SU-DHL-6 (cell line): ENCODE results near the gene SCTR.

ENCODE experiments used
- CTCF ChIP-seq: fragments of 200-600 bp; sonication (generic); IDR thresholded peaks from one replicate; pipeline ENCODE4 v1.5.1; 2017; ENCODE audit warnings: antibody characterized with exemption, mild to moderate bottlenecking, low read length, moderate library complexity; ENCODE audit not compliant: insufficient read depth, poor library complexity, severe bottlenecking
- EZH2phosphoT487 ChIP-seq: fragments of 200-600 bp; sonication (generic), shearing (Covaris generic); conservative IDR thresholded peaks from 2 replicates; pipeline ENCODE4 v1.6.1; 2018; ENCODE audit warnings: mild to moderate bottlenecking, antibody characterized with exemption, low read length, moderate library complexity, mixed read lengths

- no peak for TF ChIP-seq CTCF
- no peak for TF ChIP-seq EZH2phosphoT487
These were observed 57.9 kb downstream of the SCTR start for GRCh38 chr2:119466373-119466772.
